WTC11 (cell line): Measurements from ENCODE around the gene SLBP. TPM values are rescaled to one million over a fixed set of nuclear protein-coding genes. Genes with fewer than 3 reads are reported as not detected.

Experiments
- ATAC-seq: fragments of 200-7000 bp; cut with Tn5 transposase; 2 replicates; pipeline ENCODE4 v1.10.0; 2021; ENCODE audit warnings: mild to moderate bottlenecking, moderate library complexity
- CTCF ChIA-PET: fragments of 300-600 bp; sonication (Branson Sonifier 250); formaldehyde crosslinking; loops from one replicate; lab custom pipeline; 2021; ENCODE audit warnings: antibody characterized with exemption; lab: Charles Lee
- POLR2A ChIA-PET: fragments of 350-600 bp; sonication (Branson Sonifier 250); formaldehyde crosslinking; loops from one replicate; lab custom pipeline; 2021; ENCODE audit warnings: antibody characterized with exemption; lab: Charles Lee
- DNase-seq: peaks from one replicate; pipeline ENCODE4 v3.0.0; 2021; ENCODE audit warnings: low spot score
- H3K27ac Mint-ChIP-seq: 2 replicates; pipeline ENCODE4 v1.8.0; 2021; ENCODE audit warnings: mixed read lengths
- H3K27me3 Mint-ChIP-seq: 2 replicates; pipeline ENCODE4 v1.8.0; 2021; ENCODE audit warnings: low read depth, mild to moderate bottlenecking, moderate library complexity, mixed read lengths
- H3K36me3 Mint-ChIP-seq: 2 replicates; pipeline ENCODE4 v1.8.0; 2021; ENCODE audit warnings: mixed read lengths
- H3K4me1 Mint-ChIP-seq: 2 replicates; pipeline ENCODE4 v1.8.0; 2022; ENCODE audit warnings: mixed read lengths
- H3K4me3 Mint-ChIP-seq: 2 replicates; pipeline ENCODE4 v1.8.0; 2021; ENCODE audit warnings: mild to moderate bottlenecking, moderate library complexity, mixed read lengths
- H3K9me3 Mint-ChIP-seq: 2 replicates; pipeline ENCODE4 v1.8.0; 2021; ENCODE audit warnings: mixed read lengths
- AR ChIP-seq: fragments of 250-450 bp; sonication (Bioruptor Pico); IDR thresholded peaks from 2 replicates; pipeline ENCODE4 v1.9.0; 2021; ENCODE audit warnings: mild to moderate bottlenecking
- ARID4B ChIP-seq: sonication (generic); formaldehyde crosslinking; IDR thresholded peaks from 2 replicates; pipeline ENCODE4 v1.8.0; 2023; ENCODE audit warnings: missing genetic modification reagents, mild to moderate bottlenecking, borderline replicate concordance
- ATF2 ChIP-seq: sonication (generic); formaldehyde crosslinking; IDR thresholded peaks from 2 replicates; pipeline ENCODE4 v1.8.1; 2022; ENCODE audit warnings: low read depth, missing genetic modification reagents, borderline replicate concordance
- CDX4 ChIP-seq: fragments of 250-450 bp; sonication (Bioruptor Pico); IDR thresholded peaks from 2 replicates; pipeline ENCODE4 v1.9.0; 2021; ENCODE audit warnings: moderate library complexity, mild to moderate bottlenecking, inconsistent platforms, borderline replicate concordance
- FOXP1 ChIP-seq: sonication (generic); formaldehyde crosslinking; IDR thresholded peaks from 2 replicates; pipeline ENCODE4 v1.8.0; 2022; ENCODE audit warnings: missing genetic modification reagents, mild to moderate bottlenecking, moderate library complexity, borderline replicate concordance
- GABPB1 ChIP-seq: sonication (generic); formaldehyde crosslinking; IDR thresholded peaks from 2 replicates; pipeline ENCODE4 v1.8.1; 2023; ENCODE audit warnings: mild to moderate bottlenecking, missing genetic modification reagents
- MLX ChIP-seq: sonication (generic); formaldehyde crosslinking; IDR thresholded peaks from 2 replicates; pipeline ENCODE4 v1.8.1; 2023; ENCODE audit warnings: mild to moderate bottlenecking, missing genetic modification reagents, moderate library complexity
- MXD4 ChIP-seq: fragments of 250-450 bp; sonication (Bioruptor Pico); IDR thresholded peaks from 2 replicates; pipeline ENCODE4 v1.8.0; 2021; ENCODE audit warnings: mild to moderate bottlenecking, moderate library complexity, borderline replicate concordance
- NFE2L1 ChIP-seq: sonication (generic); formaldehyde crosslinking; IDR thresholded peaks from 2 replicates; pipeline ENCODE4 v1.8.1; 2023; ENCODE audit warnings: missing genetic modification reagents
- NR2C2 ChIP-seq: sonication (generic); formaldehyde crosslinking; IDR thresholded peaks from 2 replicates; pipeline ENCODE4 v1.8.0; 2022; ENCODE audit warnings: mild to moderate bottlenecking, missing genetic modification reagents
- PREB ChIP-seq: sonication (generic); formaldehyde crosslinking; IDR thresholded peaks from 2 replicates; pipeline ENCODE4 v1.8.1; 2022; ENCODE audit warnings: mild to moderate bottlenecking, missing genetic modification reagents, moderate library complexity, borderline replicate concordance
- RELA ChIP-seq: sonication (generic); formaldehyde crosslinking; IDR thresholded peaks from 2 replicates; pipeline ENCODE4 v1.8.1; 2022; ENCODE audit warnings: missing genetic modification reagents, mild to moderate bottlenecking, borderline replicate concordance
- STAT6 ChIP-seq: sonication (generic); formaldehyde crosslinking; conservative IDR thresholded peaks from 2 replicates; pipeline ENCODE4 v1.8.1; 2023; ENCODE audit warnings: mild to moderate bottlenecking, low read depth, missing genetic modification reagents, moderate library complexity
- ZMAT4 ChIP-seq: fragments of 250-450 bp; sonication (Bioruptor Pico); IDR thresholded peaks from 2 replicates; pipeline ENCODE4 v1.9.0; 2021; ENCODE audit warnings: mild to moderate bottlenecking
- ZNF138 ChIP-seq: sonication (generic); formaldehyde crosslinking; conservative IDR thresholded peaks from 2 replicates; pipeline ENCODE4 v1.8.1; 2022; ENCODE audit warnings: mild to moderate bottlenecking, moderate library complexity, missing genetic modification reagents
- ZNF232 ChIP-seq: sonication (generic); formaldehyde crosslinking; IDR thresholded peaks from 2 replicates; pipeline ENCODE4 v1.8.0; 2022; ENCODE audit warnings: mild to moderate bottlenecking, missing genetic modification reagents
- ZNF263 ChIP-seq: sonication (generic); formaldehyde crosslinking; IDR thresholded peaks from 2 replicates; pipeline ENCODE4 v1.8.1; 2022; ENCODE audit warnings: low read depth, mild to moderate bottlenecking, moderate library complexity, missing genetic modification reagents
- ZNF396 ChIP-seq: fragments of 250-450 bp; sonication (Bioruptor Pico); IDR thresholded peaks from 2 replicates; pipeline ENCODE4 v1.8.0; 2021; ENCODE audit warnings: mild to moderate bottlenecking, moderate library complexity, borderline replicate concordance
- total RNA-seq: library from RNA; stranded (reverse); gene quantifications from 3 replicates; pipeline ENCODE4 v1.2.3, GENCODE V29; 2021

Gene SLBP
- total RNA-seq, 1 experiment from 2014 or later = 40.2 TPM

- TF ChIP-seq CDX4 (CRISPR knock-in tag) (no peak), GABPB1 (CRISPR knock-in tag) (no peak), NR2C2 (CRISPR knock-in tag) (no peak), PREB (no peak), ZNF138 (no peak)
- TF ChIP-seq, all 79 proteins: peak for 0
These were observed 43.7 kb downstream of the SLBP start (continued) for GRCh38 chr4:1668488-1668840.

GRCh38 chr4:1667273-1667672 lies 44.8 kb downstream of the SLBP start:
- Mint-ChIP-seq H3K9me3 (no peaks in the 10 kb centered on the region), H3K36me3 (no peaks in the 10 kb centered on the region)
- CTCF ChIA-PET = interaction anchor here (1.0 to 1.3 kb wide), 4 partner anchors 26 to 63 kb away, joined by 3 to 7 read pairs (median 4); no protein-coding TSS in a partner anchor
- no peak for TF ChIP-seq ATF2 (CRISPR knock-in tag)
- TF ChIP-seq ZNF396 = no peak
- TF ChIP-seq ARID4B (CRISPR knock-in tag) = no peak
- TF ChIP-seq STAT6 (CRISPR knock-in tag) = no peak
- TF ChIP-seq MLX (CRISPR knock-in tag) = no peak
- TF ChIP-seq CDX4 (CRISPR knock-in tag) = no peak
- TF ChIP-seq ZMAT4 (CRISPR knock-in tag) = no peak
- TF ChIP-seq ZNF263 (CRISPR knock-in tag) = no peak
- no peak for TF ChIP-seq NR2C2 (CRISPR knock-in tag)
- no peak for TF ChIP-seq ZNF232
- TF ChIP-seq FOXP1 (CRISPR knock-in tag) = no peak
- TF ChIP-seq MXD4 = no peak
- no peak for TF ChIP-seq NFE2L1 (CRISPR knock-in tag)
- TF ChIP-seq AR (CRISPR knock-in tag) = no peak
- TF ChIP-seq RELA (CRISPR knock-in tag) = no peak

More at GRCh38 chr4:1667273-1667672, 44.8 kb downstream of the SLBP start:
- no peak overlapping the region for H3K27ac Mint-ChIP-seq
- ATAC-seq = no peak
- no peaks in the 10 kb centered on the region for H3K27me3 Mint-ChIP-seq
- POLR2A ChIA-PET = no interaction called here
- no peak overlapping the region for H3K4me3 Mint-ChIP-seq
- no peak for DNase-seq
- peaks cover 5% of the 10 kb centered on the region for H3K4me1 Mint-ChIP-seq
